Activated T-cell treated with anti-CD3 and anti-CD28 coated beads, Interleukin-2, amount 50 U/mL, for 72 hours (primary cell): Measurements from ENCODE around the gene EMP2. TPM values are rescaled to one million over a fixed set of nuclear protein-coding genes. Genes with fewer than 3 reads are reported as not detected.
"Not testable (repeated sequence)": the region's sequence is repeated elsewhere in the genome, so short reads cannot be mapped to it uniquely, and the experiment has no call there.

Experiments
- ATAC-seq, 2 donors: fragments of 150-1000 bp; cut with Tn5 transposase; replicated peaks in 1 of 2; 2 replicates each; pipeline ENCODE4 v1.10.0; 2021; ENCODE audit warnings: moderate library complexity in 2 of 2, mild to moderate bottlenecking in 1 of 2
- DNase-seq, 2 donors: peaks; one replicate each; pipeline ENCODE4 v3.0.0; 2021 to 2022; ENCODE audit warnings: mixed read lengths in 1 of 2
- H3K27ac Mint-ChIP-seq: one replicate; pipeline ENCODE4 v1.8.0; 2022; ENCODE audit warnings: mild to moderate bottlenecking, moderate library complexity, mixed read lengths
- H3K27me3 Mint-ChIP-seq: one replicate; pipeline ENCODE4 v1.8.0; 2022; ENCODE audit warnings: low read depth, mixed read lengths
- H3K36me3 Mint-ChIP-seq, 2 donors: one replicate each; pipeline ENCODE4 v1.8.0; 2022; ENCODE audit warnings: mixed read lengths in 2 of 2, mild to moderate bottlenecking in 1 of 2; ENCODE audit not compliant: insufficient read depth in 2 of 2
- H3K4me1 Mint-ChIP-seq: one replicate; pipeline ENCODE4 v1.8.0; 2022; ENCODE audit warnings: low read depth, mixed read lengths
- H3K4me3 Mint-ChIP-seq, 2 donors: one replicate each; pipeline ENCODE4 v1.8.0; 2022; ENCODE audit warnings: mild to moderate bottlenecking in 2 of 2, mixed read lengths in 2 of 2, moderate library complexity in 2 of 2
- H3K9me3 Mint-ChIP-seq, 2 donors: one replicate each; pipeline ENCODE4 v1.8.0; 2022; ENCODE audit warnings: mixed read lengths in 2 of 2
- total RNA-seq, 2 donors: library from RNA; stranded (reverse); gene quantifications; one replicate each; pipeline ENCODE4 v1.2.3, GENCODE V29; 2022

Gene EMP2
- total RNA-seq, 2 donors from 2014 or later: 0.07 TPM; not detected in 1

DNA sequence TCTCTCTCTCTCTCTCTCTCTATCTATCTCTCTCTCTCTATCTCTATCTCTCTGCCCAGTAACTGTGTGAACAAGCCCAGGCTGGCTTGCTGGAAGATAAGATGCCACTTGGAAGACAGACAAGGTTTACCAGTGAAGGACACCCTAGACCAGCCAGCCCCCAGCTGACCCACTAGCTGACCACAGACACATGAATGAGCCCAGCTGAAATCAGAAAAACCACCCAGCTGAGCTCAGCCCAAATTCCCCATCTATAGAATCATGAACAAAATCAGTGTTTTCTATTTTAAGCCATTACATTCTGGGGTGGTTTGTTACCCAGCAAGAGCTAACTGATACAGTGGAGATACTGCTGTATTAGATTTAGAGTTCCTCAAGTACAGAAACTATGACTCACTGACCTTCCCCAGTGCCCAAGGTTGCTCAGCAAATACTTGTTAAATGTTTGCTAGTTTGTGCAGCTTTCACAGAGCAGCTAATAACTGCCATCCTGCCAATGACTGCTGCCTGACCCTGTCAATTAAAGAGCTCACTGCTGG is 18.0 kb downstream of the EMP2 start:
- DNase-seq (no peak), ATAC-seq (no peak)
- H3K4me1 Mint-ChIP-seq: no peaks in the 10 kb centered on the region
- peaks cover 3% of the 10 kb centered on the region in 2 donors for H3K36me3 Mint-ChIP-seq
- peaks cover 26% of the 10 kb centered on the region for H3K27me3 Mint-ChIP-seq
- no peak overlapping the region for H3K4me3 Mint-ChIP-seq
- H3K27ac Mint-ChIP-seq: no peak overlapping the region
- H3K9me3 Mint-ChIP-seq: peaks cover 3 to 5% of the 10 kb centered on the region in 2 donors

DNA sequence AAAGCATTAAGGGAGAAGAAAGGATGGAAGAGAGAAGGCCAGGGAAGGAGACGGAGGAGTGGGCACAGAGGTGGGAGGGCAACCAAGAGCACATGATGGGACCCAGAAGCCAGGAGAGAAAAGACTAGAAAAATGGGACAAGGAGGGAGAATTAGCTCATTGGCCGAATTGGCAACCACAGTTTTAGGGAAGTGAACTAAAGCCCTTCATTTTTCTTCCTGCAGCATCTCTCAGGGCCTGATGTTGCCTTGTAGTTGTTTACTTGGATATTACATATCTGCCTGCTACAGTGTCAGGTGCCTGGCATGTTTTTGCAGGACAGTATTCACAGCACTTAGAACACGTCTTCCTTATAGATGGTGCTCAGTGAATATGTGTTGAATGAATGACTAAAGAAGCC is 19.0 kb downstream of the EMP2 start:
- Mint-ChIP-seq H3K27me3 (peaks cover 22% of the 10 kb centered on the region), H3K4me3 (no peak overlapping the region), H3K36me3 (peaks cover 3% of the 10 kb centered on the region in 2 donors), H3K9me3 (peaks cover 3 to 5% of the 10 kb centered on the region in 2 donors), H3K27ac (no peak overlapping the region), H3K4me1 (no peaks in the 10 kb centered on the region)
- DNase-seq (no peak), ATAC-seq (no peak)

DNA sequence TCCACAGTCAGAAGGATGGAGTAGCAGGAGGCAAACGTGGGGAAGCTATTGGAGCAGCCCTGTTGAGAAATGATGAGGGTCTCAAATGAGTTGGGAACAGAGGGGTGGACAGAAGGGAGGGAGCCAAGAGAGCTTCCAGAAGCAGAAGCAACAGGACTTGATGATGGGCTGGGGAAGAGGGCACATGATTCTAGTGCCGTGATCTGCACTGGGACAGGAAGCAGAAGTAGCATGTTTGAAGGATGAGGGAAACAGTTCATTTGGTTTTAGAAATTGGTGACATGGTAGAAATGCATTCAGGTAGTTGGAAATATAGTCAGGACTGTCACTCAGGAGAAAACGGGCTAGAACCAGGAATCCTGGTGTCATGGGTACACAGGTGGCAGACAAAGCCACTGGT is 19.4 kb downstream of the EMP2 start:
- Mint-ChIP-seq H3K9me3 (peaks cover 3 to 5% of the 10 kb centered on the region in 2 donors), H3K4me1 (no peaks in the 10 kb centered on the region), H3K27me3 (peaks cover 22% of the 10 kb centered on the region), H3K36me3 (peaks cover 3% of the 10 kb centered on the region in 2 donors), H3K4me3 (no peak overlapping the region), H3K27ac (no peak overlapping the region)
- no peak for DNase-seq
- ATAC-seq: no peak

DNA sequence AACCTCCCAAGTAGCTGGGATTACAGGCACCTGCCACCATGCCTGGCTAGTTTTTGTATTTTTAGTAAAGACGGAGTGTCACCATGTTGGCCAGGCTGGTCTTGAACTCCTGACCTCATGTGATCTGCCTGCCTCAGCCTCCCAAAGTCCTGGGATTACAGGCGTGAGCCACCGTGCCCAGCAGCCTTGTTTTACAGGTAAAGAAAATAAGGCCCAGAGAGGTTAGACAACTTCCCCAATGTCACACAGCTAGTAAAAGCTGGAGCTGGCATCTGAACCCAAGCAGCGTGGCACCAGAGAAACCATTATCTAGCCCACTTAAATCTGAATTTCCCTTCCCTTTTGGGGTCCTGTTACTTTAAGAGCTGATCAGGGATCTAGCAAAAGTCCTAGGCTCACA is 20.6 kb downstream of the EMP2 start:
- not testable (repeated sequence) for H3K4me3 Mint-ChIP-seq, H3K4me1 Mint-ChIP-seq, H3K36me3 Mint-ChIP-seq, ATAC-seq, DNase-seq, H3K9me3 Mint-ChIP-seq, H3K27ac Mint-ChIP-seq
- H3K27me3 Mint-ChIP-seq: peaks cover 22% of the 10 kb centered on the region

DNA sequence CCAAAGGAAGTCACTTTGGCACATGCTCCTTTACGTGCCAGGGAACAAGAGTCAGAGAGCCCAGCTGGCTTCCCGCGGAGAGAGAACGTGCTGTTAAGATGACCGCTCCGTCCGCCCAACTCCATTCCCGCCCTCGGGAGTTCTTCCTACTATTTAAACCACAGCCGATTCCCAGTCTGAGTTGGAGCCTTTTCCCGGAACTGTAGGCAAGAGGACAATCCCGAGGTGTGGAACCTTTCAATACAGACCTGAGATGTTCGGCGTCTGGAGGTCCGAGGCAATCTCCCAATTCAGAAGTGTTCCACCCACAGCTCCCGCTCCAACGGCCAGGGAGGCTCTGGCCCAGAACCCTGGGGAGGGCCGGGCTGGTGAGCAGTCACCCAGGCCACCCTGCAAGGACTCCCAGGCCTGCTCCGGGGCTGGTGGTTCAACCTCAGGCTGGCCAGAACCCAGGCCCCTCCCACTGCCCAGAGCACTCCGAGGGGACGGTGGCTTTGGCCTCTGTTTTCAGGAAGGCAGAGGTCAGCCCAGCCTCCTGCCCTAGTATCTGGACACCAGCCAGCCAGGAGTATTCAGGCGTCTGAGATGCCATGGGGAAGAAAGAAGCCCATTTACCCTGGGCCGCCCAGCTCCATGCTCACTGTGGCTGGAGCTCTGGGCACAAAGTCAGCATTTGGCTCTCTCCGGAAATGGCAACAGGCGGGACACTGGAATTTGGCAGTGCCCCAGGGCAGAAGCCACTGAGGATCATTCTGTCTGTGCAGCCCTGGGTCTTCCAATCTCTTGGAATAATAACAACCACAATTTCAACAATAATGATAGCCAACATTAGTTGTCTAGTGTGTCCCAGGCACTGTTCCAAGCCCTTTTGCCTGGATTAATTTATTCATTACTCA is 21.4 kb downstream of the EMP2 start:
- ATAC-seq: no peak
- H3K27ac Mint-ChIP-seq: no peak overlapping the region
- H3K9me3 Mint-ChIP-seq: peaks cover 3 to 5% of the 10 kb centered on the region in 2 donors
- peaks cover 22% of the 10 kb centered on the region for H3K27me3 Mint-ChIP-seq
- H3K36me3 Mint-ChIP-seq: peaks cover 3% of the 10 kb centered on the region in 2 donors
- DNase-seq: no peak
- no peak overlapping the region for H3K4me3 Mint-ChIP-seq
- H3K4me1 Mint-ChIP-seq: no peaks in the 10 kb centered on the region

DNA sequence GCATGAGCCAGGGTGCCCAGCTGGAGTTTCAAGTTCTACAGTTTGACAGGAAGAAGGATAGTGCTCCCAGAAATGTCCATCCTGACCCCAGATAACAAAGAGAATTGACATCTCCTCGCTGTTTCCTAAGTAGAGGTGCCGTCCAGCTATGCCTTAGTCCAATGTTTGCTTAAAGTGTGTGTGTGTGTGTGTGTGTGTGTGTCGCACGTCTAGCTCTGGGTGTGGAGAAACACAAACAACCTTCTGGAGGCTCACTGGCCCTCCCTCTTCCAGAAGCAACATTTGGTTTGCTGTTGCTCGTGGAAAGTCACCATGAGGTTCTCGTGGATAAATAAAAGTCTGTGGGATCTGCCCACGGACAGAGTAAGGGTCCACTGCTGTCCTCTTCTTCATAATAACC is 22.1 kb downstream of the EMP2 start:
- DNase-seq (no peak), ATAC-seq (no peak)
- Mint-ChIP-seq H3K4me3 (no peak overlapping the region), H3K27me3 (peaks cover 22% of the 10 kb centered on the region), H3K36me3 (peaks cover 3% of the 10 kb centered on the region in 2 donors), H3K4me1 (peaks cover 5% of the 10 kb centered on the region), H3K9me3 (peaks cover 3 to 5% of the 10 kb centered on the region in 2 donors), H3K27ac (no peak overlapping the region)

DNA sequence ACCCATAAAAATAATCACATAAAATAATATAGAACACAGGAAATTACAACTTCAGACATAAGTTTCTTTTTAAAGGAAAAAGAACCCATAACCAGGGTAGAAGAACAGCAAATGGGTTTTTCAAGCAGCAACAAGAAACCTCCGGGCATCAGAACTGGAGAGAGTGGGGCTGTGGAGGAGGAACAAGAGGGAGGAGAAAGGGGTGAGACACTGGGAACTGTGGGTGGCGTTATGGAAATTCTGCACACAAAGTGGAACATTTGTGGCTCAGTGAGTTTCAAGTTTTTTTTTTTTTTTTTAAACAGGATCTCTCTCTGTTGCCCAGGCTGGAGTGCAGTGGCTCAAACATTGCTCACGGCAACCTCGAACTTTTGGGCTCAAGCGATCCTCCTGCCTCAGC is 22.6 kb downstream of the EMP2 start:
- DNase-seq: no peak
- no peak overlapping the region for H3K27ac Mint-ChIP-seq
- peaks cover 3% of the 10 kb centered on the region in 2 donors for H3K36me3 Mint-ChIP-seq
- ATAC-seq: no peak
- H3K9me3 Mint-ChIP-seq: peaks cover 3 to 5% of the 10 kb centered on the region in 2 donors
- peaks cover 22% of the 10 kb centered on the region for H3K27me3 Mint-ChIP-seq
- H3K4me3 Mint-ChIP-seq: no peak overlapping the region
- peaks cover 11% of the 10 kb centered on the region for H3K4me1 Mint-ChIP-seq

DNA sequence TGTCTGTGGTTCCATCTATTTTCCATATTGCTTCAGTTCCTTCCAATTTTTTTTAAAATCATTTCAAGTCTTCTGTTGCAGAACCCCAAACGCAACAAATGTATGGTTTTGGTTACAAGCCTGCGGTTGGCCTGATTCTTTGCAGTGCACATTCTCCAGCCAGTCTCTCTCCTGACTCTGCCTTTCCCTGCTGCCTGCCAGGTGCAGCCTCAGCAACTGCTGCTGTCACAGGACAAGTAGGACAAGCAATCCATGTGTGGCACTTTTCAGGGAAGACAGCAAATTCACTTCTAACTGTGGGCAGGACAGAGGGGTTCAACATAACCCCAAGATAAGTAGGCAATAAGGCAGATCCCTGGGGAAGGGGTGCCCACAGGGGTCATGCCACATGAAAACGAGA is 24.2 kb downstream of the EMP2 start:
- DNase-seq (no peak), ATAC-seq (no peak)
- no peak overlapping the region for H3K4me3 Mint-ChIP-seq
- H3K36me3 Mint-ChIP-seq: peaks cover 0 to 1% of the 10 kb centered on the region in 2 donors
- peaks cover 15% of the 10 kb centered on the region for H3K27me3 Mint-ChIP-seq
- no peak overlapping the region for H3K27ac Mint-ChIP-seq
- H3K4me1 Mint-ChIP-seq: peaks cover 14% of the 10 kb centered on the region
- H3K9me3 Mint-ChIP-seq: no peaks in the 10 kb centered on the region

DNA sequence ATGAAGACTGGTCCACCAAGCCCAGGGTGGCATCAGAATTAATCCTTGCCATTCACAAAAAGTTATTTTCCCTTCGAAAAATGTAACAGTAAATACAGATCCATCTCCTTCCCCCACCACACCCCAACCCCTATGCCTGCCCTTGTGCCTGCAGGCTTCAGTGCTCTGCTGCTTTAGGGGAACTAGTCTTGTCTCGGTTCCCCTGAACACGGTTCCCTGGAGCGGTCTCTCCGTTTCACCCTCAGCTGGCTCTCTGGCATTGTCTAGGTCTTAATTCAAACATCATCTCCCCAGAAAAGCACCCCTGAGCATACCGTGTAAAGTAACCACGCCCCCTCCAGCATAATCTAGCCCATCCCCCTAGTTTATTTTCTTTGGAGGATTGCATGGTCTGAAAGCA is 25.8 kb downstream of the EMP2 start:
- Mint-ChIP-seq H3K4me3 (no peak overlapping the region), H3K36me3 (no peaks in the 10 kb centered on the region), H3K9me3 (no peaks in the 10 kb centered on the region), H3K4me1 (peaks cover 14% of the 10 kb centered on the region), H3K27ac (no peak overlapping the region), H3K27me3 (peaks cover 6% of the 10 kb centered on the region)
- no peak for DNase-seq
- ATAC-seq: no peak

DNA sequence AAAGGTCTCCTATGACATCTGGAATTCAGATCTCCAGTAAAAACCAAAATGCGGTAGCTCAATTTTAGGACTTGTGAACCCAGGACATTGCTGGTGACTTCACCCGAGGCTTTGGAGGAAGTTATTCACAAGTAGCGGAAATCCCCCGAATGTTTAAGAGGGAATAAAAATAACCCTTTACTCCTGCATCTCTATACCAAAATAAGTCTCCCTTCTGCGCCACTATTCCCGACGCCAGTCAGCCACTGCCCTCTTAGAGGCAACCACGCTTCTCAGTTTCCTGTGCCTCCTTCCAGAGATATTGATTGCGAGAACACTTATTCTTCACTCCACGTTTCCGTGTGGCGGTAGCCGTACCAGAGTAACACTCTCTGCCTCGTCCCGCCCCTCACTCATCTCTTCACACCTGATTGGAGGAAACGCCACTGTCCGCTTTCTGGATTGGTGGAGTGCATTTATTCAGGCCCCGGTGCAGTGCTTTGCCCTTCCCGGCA is 27.4 kb downstream of the EMP2 start:
- Mint-ChIP-seq H3K4me1 (peaks cover 14% of the 10 kb centered on the region), H3K27ac (peak overlapping the region; percentile 12), H3K4me3 (peak overlapping the region; percentile 75 to 82), H3K9me3 (peaks cover 0 to 1% of the 10 kb centered on the region in 2 donors), H3K27me3 (peaks cover 6% of the 10 kb centered on the region), H3K36me3 (no peaks in the 10 kb centered on the region)
- DNase-seq: peak; percentile 53 to 57
- ATAC-seq: peak; percentile 91 to 97

DNA sequence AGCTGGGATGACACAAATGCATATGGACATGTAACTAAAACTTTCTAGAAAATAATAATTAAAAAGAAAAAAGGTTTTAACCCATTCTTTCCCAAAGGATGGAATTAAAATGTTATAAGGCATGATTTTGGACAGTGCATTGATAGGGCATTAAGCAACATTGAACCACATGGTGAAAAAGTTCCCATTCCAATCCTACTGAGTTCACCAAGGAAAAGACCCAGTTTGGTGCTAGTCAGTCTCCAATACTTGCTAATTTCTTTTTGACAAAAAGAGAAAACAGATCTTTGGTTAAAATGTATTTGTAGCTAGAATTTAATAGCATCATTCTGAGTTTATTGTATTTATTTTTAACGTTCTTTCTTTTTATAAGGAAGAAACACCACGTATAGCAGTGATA is 28.1 kb downstream of the EMP2 start:
- Mint-ChIP-seq H3K36me3 (peaks cover 2% of the 10 kb centered on the region in 2 donors), H3K27ac (peak overlapping the region; percentile 37), H3K9me3 (peaks cover 2 to 4% of the 10 kb centered on the region in 2 donors), H3K4me1 (peaks cover 14% of the 10 kb centered on the region), H3K4me3 (peak overlapping the region in 1 of 2 donors; percentile 75), H3K27me3 (peaks cover 6% of the 10 kb centered on the region)
- ATAC-seq (no peak), DNase-seq (no peak)

DNA sequence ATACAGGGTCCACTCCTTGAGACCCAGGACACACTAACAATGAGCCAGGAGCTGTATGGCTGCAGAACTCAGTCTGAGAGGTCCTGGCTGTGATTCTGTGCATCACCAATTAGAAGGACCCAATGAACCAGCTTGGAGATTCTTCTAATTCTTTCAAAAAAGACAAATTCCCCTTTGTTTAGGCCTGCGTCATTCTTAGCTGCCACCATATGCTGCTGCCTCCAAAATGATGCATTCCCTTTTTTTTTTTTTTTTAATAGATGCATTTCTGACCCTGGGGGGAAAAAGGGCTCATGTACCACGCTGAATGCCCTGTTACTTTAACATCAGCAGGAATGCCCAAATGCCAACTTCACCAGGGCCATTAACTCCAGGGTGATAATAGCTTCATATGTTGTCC is 28.5 kb downstream of the EMP2 start:
- Mint-ChIP-seq H3K27me3 (peaks cover 6% of the 10 kb centered on the region), H3K27ac (no peak overlapping the region), H3K4me3 (no peak overlapping the region), H3K4me1 (peaks cover 14% of the 10 kb centered on the region), H3K36me3 (peaks cover 2% of the 10 kb centered on the region in 2 donors), H3K9me3 (peaks cover 3 to 5% of the 10 kb centered on the region in 2 donors)
- DNase-seq: no peak
- no peak for ATAC-seq

DNA sequence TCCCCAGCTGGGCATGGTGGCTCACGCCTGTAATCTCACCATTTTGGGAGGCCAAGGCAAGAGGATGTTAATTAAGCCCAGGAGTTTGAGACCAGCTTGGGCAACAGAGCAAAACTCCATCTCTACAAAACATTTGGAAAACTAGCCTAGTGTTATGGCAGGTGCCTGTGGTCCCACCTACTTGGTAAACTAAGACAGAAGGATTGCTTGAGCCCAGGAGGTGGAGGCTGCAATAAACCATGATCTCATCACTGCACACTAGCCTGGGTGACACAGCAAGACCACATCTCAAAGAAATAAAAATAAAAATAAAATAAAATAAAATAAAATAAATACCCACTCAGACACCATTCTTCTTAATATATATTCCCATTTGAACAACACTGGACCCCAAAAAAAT is 32.0 kb downstream of the EMP2 start:
- Mint-ChIP-seq H3K27me3 (peaks cover 6% of the 10 kb centered on the region), H3K9me3 (peaks cover 3 to 5% of the 10 kb centered on the region in 2 donors), H3K36me3 (peaks cover 2% of the 10 kb centered on the region in 2 donors), H3K4me1 (peaks cover 10% of the 10 kb centered on the region), H3K4me3 (no peak overlapping the region), H3K27ac (no peak overlapping the region)
- DNase-seq (no peak), ATAC-seq (no peak)
